ENCODE data around the gene RAI2.

RAI2 gene

GRCh38 chrX:17814557-17814956 lies 46.5 kb downstream of the RAI2 start:
- Mint-ChIP-seq H3K27ac (no peak overlapping the region), H3K4me3 (no peak overlapping the region)

DNA sequence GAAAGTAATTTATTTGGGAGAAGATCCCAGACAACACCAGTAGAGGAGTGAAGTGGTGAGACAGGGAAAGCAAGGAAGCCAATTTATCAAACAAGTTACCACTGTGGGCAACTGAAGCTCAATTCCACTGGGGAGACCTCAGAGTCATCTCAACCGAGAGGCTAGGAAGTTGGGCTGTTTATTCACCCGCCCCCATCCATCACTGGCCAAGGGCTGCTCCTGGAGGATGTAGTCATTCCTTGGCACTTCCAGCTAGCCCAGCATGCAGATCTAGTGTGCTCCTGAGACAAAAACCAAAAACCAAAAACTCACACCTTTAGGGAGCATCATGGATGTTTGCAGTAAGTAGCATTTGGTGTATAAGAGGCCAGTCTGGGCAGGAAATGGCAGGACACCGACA lies 47.0 kb downstream of the RAI2 start:
- peaks cover 29% of the 10 kb centered on the region for H3K4me1 Mint-ChIP-seq
- no peak for DNase-seq
- peaks cover 5% of the 10 kb centered on the region for H3K27me3 Mint-ChIP-seq (ENCODE audit: low read depth, poor library complexity)
- peaks cover 24% of the 10 kb centered on the region for H3K9me3 Mint-ChIP-seq
- H3K4me3 Mint-ChIP-seq, result no peak overlapping the region
- H3K36me3 Mint-ChIP-seq (ENCODE audit: low read depth), result no peaks in the 10 kb centered on the region
- TF ChIP-seq CTCF (IDR thresholded peaks at IDR 0.05), result no peak
- H3K27ac Mint-ChIP-seq, result no peak overlapping the region

More at GRCh38 chrX:17814557-17814956, 46.5 kb downstream of the RAI2 start:
- TF ChIP-seq CTCF (IDR thresholded peaks at IDR 0.05), result no peak
- H3K36me3 Mint-ChIP-seq (ENCODE audit: low read depth), result no peaks in the 10 kb centered on the region
- peaks cover 5% of the 10 kb centered on the region for H3K27me3 Mint-ChIP-seq (ENCODE audit: low read depth, poor library complexity)
- DNase-seq, result no peak
- peaks cover 26% of the 10 kb centered on the region for H3K4me1 Mint-ChIP-seq
- peaks cover 26% of the 10 kb centered on the region for H3K9me3 Mint-ChIP-seq

- DNase-seq, result no peak
- TF ChIP-seq CTCF (IDR thresholded peaks at IDR 0.05), result no peak
- peaks cover 5% of the 10 kb centered on the region for H3K27me3 Mint-ChIP-seq (ENCODE audit: low read depth, poor library complexity)
- H3K36me3 Mint-ChIP-seq (ENCODE audit: low read depth), result no peaks in the 10 kb centered on the region
- H3K27ac Mint-ChIP-seq, result no peak overlapping the region
- peaks cover 28% of the 10 kb centered on the region for H3K9me3 Mint-ChIP-seq
- no peak overlapping the region for H3K4me3 Mint-ChIP-seq
- peaks cover 36% of the 10 kb centered on the region for H3K4me1 Mint-ChIP-seq
Observed at GRCh38 chrX:17813277-17813676, 47.8 kb downstream of the RAI2 start.

DNA sequence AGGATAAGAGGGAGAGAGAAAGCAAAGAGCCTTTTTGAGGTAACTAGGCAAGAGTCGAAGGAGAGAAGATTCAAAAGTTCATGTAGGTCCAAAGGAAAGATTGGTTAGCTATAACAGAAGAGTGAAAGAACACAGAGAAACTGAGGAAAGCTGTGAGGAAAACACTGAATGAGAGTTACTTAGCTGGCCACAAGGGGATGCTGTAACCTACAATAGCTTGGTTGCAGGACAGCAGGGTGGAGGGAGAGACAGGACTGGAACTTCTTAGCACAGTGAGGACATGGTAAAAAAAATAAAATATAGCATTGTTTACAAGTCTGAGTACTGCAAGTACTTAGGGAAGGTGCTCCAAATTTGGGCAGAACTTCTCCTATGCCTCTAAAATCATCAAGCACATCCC lies 48.3 kb downstream of the RAI2 start:
- Mint-ChIP-seq H3K4me3 (no peak overlapping the region), H3K4me1 (peaks cover 36% of the 10 kb centered on the region), H3K9me3 (peaks cover 32% of the 10 kb centered on the region), H3K27ac (no peak overlapping the region), H3K36me3 (ENCODE audit: low read depth) (no peaks in the 10 kb centered on the region), H3K27me3 (ENCODE audit: low read depth, poor library complexity) (peaks cover 5% of the 10 kb centered on the region)
- DNase-seq, result no peak
- TF ChIP-seq CTCF (IDR thresholded peaks at IDR 0.05), result peak; percentile 73

- Mint-ChIP-seq H3K9me3 (peaks cover 31% of the 10 kb centered on the region), H3K4me1 (peaks cover 17% of the 10 kb centered on the region), H3K36me3 (ENCODE audit: low read depth) (no peaks in the 10 kb centered on the region), H3K4me3 (no peak overlapping the region), H3K27ac (no peak overlapping the region), H3K27me3 (ENCODE audit: low read depth, poor library complexity) (peaks cover 9% of the 10 kb centered on the region)
- no peak for DNase-seq
- no peak for TF ChIP-seq CTCF (IDR thresholded peaks at IDR 0.05)
Observed at GRCh38 chrX:17809984-17810383, 51.1 kb downstream of the RAI2 start.

- peaks cover 14% of the 10 kb centered on the region for H3K4me1 Mint-ChIP-seq
- peaks cover 31% of the 10 kb centered on the region for H3K9me3 Mint-ChIP-seq
- H3K36me3 Mint-ChIP-seq (ENCODE audit: low read depth), result no peaks in the 10 kb centered on the region
- H3K4me3 Mint-ChIP-seq, result no peak overlapping the region
- no peak for DNase-seq
- H3K27ac Mint-ChIP-seq, result no peak overlapping the region
- peaks cover 9% of the 10 kb centered on the region for H3K27me3 Mint-ChIP-seq (ENCODE audit: low read depth, poor library complexity)
- no peak for TF ChIP-seq CTCF (IDR thresholded peaks at IDR 0.05)
Observed at GRCh38 chrX:17809273-17809672, 51.8 kb downstream of the RAI2 start.
